HG03175 (cell line): Measurements from ENCODE around the gene MEF2B.

Experiments used
- ATAC-seq: cut with Tn5 transposase; IDR thresholded peaks from one replicate; pipeline ENCODE4 v1.9.1; 2021; ENCODE audit warnings: mild to moderate bottlenecking, moderate library complexity; ENCODE audit not compliant: unreplicated experiment

The MEF2B gene

DNA sequence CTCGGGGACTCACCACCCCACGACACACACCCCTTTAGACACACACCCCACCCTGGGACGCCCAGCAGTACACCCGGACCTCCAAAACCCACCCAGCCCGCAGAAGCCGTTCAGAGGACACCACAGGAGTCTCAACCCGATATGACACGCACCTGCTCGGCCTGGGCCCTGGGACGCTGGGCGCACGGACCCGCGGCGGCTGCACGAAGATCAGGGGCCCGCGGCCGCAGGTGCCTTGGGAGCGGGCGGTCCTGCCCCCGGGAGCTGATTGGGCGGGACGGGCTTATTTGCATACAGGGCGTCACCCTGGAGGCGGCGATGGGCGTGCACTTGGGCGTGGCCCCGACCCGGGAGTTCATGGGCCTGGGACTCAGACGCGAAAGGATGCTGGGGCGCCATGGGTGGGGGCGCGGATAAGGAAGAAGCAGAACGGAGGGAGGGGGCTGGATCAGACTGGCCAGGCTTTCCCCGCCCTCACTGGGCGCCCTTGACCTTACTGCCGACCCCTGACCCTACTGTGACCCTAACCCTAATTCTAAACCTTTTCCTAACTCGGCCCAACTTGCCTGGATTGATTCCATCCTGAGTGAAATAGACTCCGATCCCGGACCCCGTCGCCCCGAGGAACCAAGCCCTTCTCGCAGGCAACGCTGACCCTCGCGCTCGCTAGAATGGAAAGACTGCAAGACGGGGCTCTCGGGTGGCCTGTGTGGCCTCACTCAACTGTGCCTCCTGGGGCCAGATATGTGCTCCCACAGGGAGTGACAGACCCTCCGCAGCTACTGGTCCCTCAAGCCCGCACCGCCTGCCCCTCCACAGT lies at the start of gene MEF2B:
TSS of gene MEF2B (minus strand) at position 211 of the 820 bp plus-strand sequence. CDS start 19,528 bp downstream, outside the sequence.
- ATAC-seq, result peak; percentile 90

DNA sequence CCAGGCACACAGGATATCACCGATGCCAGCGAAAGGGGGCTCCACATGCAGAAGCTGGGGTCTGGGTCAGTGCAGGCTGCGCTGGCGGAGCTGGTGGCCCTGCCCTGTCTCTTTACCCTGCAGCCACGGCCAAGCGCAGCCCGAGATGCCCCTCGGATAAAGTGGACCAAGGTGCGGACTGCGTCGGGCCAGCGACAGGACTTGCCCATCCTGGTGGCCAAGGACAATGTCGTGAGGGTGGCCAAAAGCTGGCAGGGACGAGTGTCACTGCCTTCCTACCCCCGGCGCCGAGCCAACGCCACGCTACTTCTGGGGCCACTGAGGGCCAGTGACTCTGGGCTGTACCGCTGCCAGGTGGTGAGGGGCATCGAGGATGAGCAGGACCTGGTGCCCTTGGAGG lies 48.8 kb upstream of the MEF2B start:
- no peak for ATAC-seq

DNA sequence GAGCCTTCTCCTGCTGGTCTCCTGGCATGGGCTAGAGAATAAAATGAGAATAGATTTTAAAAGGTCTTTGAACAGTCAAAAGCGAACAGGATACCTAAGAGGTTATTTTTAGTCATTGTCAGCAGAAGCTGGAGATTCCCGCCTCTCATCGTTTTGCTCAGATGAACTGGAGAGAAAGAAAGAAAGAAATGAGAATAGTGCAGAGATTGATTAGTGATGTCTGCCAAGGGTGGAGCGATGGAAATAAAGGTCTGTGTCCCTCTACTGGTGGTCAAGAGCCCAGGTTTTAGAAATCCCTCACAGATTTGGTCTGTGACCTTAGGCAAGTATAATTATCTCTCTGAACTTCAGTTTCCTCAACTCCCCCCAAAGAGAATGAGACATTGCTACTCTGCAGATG lies 47.0 kb upstream of the MEF2B start:
- no peak for ATAC-seq

DNA sequence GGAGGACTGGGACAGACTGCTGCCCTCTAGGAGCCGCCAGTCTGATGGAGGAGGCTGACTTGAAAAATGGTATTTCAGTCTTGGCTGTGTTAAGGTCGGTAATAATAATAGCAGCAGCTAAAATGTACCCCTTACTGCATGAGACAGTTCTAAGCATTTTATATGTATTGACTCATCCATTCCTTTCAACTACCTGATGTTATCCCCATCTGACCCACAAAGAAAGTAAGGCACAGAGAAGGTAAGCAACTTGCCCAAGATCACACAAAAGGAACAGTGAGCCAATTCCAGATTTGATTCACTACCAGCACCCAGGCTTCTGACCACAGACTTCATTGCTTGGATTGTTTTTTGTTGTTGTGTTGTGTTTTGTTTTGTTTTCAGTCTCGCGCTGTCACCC lies 45.7 kb upstream of the MEF2B start:
- ATAC-seq, result no peak

DNA sequence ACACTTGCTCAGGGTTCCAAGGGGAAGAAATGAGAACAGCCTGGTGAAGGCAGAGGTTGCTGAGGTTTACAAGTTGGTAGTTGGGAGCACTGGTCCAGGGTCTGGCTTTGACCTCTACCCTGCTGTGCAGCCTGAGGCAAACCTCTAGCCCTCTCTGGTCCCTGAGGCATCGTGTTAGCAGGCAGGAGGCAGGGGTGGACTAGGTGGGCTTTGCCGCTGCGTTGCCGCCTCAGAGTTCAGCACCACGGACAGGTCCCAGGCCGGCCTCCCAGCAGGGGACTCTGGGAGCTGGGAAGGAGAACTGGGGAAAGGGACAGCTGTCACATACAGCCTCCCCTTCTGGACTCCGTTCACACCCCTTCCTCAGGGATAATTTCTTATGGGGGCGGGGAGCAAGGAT lies 44.8 kb upstream of the MEF2B start:
- no peak for ATAC-seq

DNA sequence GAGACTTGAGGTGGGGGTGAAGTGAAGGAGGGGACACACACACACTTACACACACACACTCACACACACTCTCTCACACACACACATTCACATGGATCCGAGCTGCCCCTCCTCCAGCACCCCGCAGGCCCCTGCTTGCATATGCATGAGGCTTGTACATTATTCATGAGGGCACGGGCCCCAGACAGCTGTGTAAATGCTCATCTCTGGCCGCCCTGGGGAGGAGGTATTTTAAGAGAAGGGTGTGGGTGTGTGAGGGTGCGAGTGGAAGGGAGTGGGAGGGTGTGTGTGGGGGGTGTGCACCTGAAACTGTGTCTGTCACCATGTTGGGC lies 44.1 kb upstream of the MEF2B start:
- no peak for ATAC-seq

DNA sequence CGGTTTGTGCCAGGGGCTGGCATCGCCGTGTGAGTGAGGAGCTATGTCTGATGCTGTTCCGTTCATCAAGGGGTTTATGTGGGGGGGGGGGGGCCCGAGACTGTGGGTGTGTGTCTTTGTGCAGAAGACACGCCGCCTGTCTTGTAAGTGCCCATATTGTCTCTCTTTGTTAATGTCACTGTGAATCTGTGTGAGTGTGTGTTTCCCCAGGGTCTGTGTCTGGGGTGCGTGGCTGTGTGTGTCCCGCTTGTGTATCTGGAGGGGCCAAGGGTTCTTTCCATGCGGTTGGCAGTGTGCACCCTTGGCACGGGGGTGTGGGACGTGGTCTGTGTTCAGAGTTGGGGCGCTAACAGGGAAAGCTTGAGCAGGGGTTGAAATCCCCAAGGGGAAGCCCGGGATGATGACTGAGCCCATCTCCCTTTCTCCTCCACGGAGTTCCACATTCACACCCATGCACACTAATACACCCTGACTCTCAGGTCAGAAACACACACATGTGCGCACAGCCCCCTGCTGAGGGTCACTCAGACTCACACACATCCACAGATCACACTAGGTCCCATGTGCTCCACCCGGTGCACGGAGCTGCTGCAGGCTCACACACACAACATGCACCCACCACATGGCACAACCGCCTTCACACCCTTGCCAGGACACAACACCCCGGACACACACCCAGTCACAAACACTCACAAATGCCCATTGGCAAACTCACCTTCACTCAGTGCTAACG lies 43.5 kb upstream of the MEF2B start:
- no peak for ATAC-seq

DNA sequence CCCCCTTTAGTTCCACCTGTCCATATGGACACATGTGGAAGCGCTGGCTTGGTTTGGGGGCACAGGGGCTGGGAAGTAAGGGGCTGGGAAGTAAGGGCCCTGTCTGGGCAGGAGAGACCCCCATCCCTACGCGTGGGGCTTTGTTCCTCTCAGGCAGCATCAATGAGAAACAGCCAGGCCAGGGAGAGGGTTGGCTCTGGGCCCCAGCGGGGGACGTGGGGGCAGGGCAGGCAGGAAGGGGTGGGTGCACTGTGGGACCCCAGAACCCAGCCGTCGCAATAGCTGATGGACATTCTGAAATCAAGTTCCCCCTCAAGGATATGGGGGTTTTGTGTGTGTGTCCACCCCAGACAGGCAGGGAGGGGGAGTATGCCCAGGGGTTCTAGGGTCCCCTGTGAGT lies 42.9 kb upstream of the MEF2B start:
- no peak for ATAC-seq

DNA sequence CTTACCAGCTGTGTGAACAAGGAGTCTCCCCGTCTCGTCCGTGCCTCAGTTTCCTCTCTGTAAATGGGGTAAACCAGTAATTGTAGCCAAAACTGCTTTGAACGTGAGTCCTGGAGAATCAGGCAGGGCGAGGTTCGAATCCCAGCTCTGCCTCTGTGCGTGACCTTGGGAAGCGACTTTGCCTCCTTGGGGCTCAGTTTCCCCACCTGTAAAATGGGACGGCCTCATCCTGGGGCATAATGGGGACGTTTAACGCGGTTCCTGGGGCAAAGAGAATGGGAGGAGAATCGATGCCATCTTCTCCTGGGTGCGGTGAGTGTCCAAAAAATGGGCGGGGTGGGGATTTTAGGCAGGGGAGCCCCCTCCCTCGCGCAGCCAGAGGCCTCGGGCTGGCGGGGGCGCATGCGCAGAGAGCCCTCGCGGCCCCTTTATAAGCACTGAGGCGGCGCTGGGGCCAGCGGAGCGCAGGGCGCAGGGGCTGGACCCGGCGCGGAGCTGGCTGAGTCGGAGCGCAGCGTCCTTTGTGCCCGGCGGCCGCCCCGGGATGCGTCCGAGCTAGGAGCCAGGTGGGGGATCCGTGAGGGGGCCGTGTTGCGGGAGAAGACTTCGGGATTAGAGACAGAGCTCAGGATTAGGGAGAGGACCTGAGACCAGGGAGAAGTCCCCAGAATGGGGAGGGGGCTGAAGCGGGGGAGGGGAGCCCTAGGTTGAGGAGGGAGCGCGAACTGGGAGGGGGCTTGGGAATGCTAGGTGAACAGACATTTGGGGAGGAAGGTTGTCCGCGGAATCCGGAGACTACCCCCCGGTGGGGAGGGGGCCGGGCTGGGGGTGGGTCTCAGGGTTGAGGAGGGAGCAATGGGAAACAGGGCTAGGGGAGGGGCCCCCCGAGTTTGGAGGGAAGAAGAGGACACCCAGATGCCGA lies 41.7 kb upstream of the MEF2B start, which contains the start of gene NCAN:
TSS of gene NCAN (plus strand) at position 460 of the 922 bp plus-strand sequence. CDS start 4,996 bp downstream, outside the sequence.
- no peak for ATAC-seq

DNA sequence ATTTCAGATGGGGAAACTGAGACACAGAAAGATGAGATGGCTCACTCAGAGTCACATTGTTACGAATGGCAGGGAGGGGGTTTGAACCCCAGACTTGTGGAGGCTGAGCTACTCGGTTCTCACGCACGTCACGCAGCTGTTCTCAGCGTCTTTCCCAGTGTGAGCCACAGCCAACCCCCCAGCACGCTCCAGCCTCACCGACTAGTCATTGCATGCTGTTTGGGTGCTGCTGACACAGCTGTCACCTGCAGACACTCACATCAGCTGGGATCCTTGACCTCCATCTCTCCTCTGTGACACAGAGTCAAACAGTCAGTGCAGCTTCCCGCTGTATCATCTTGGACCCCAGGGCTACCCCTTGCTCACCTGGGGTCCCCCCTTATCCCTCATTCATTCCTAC lies 39.3 kb upstream of the MEF2B start:
- no peak for ATAC-seq

DNA sequence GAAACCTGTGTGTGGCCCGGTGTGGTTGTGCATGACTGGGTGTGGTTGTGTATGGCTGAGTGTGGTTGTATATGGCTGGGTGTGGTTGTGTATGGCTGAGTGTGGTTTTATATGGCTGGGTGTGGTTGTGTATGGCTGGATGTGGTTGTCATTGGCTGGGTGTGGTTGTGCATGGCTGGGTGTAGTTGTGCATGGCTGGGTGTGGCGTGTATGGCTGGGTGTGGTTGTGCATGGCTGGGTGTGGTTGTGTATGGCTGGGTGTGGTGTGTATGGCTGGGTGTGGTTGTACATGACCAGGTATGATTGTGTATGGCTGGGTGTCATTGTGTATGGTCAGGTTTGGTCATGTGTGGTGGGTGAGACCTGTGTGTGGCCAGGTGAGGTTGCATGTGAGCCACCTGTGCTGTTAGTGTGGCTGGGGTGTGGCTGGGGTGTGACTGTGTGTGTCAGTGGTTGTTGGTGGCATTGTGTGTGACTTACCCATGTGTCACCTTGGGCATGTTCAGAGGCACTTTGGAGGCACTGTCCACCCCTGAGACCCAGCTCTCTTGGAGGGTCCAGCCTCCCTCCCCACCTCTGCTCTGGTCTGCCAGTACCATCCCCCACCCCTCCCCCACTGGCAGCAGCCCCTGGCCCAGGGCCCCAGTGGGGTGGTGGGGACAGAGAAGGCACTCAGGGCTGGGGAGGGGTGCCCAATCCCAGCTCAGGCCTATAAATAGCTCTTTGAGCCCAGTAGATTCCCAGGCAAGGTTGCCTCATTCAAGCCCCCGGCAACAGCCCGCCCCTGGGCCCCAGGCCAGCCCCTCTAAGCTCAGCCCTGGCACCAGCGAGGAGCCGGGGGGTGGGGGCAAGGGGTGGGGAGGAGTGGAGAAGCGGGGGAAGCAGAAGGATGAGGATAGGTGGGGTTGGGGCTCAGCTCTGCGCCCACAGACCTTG lies 37.8 kb upstream of the MEF2B start:
- no peak for ATAC-seq

DNA sequence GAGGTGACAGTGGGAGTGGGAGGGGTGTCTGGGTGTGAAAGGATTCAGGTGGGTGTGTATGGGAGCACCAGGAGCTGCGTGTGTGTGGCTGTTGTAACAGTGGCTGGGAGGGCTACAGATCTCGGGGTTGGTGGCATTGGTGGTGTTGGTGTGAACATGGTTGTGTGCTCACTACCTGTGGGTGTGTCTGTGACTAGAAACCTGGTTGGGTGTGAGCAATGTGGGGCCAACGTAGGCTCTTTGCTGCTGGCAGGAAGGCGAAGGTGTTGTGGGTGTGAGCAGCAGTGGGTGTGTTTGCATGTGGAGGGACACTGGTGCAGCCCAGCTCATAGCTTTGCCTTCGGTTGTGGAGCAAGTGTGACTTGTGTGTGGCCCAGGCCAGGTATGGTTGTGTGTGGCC lies 36.9 kb upstream of the MEF2B start:
- ATAC-seq, result no peak

DNA sequence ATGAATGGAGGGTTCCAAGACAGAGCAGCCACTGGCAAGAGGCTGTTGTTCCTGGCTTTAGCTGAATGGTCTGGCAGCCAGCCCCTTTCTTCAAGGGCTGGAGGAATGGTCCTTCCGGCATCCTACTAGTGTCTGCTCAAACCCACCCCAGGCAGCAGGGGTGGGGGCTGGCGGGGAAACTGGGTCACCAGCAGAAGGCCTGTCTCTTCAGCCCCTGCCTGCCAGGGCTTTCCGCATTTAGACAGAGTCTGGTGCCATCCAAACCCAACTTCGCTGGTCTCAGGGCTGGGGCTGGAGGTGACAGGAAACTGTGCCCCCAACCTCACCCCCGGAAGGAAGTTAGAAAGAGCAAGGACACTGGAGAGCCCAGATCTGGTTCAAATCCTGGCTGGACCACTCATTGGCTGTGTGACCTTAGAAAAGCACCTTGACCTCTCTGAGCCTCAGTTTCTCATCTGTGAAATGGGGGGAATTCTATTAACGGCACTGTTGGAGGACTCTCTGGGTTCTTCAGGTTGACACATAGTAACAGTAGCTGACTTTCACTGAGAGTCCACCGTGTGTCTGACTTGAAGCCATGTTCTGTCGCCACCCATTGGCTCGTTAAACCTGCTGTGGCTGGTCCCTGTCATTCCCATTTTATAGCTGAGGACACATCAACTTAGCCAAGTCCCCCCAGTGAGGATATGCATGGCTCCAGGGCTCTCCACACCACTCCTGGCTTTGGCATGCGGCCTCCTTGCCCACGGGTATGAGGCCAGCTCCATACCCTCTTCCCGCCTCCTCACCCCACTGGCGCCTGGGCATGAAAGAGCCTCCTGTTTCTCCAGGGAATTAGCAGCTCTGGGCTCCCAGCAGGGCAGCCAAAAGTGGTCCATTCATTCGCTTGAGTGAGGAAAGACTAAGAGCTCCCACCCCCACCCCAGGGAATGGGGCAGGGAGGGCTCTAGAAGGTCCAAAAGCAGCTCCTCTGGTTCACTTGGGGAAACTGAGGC lies 35.6 kb upstream of the MEF2B start:
- ATAC-seq, result no peak

DNA sequence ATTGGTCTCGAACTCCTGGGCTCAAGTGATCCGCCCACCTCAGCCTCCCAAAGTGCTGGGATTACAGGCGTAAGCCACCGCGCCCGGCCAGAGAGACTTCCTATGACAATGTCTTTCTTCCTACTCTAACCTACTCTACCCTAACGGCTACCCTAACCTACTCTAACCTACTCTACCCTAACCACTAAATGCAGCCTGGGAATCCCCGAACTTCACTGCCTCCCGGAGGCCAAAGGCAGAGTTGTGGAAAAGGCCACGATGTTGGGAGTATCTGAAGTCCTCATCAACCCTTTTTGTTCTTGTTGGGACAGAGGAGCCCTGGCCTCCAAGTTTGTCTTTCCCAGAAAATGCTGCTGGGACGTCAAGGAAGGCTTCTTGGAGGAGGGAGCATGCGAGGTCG lies 34.1 kb upstream of the MEF2B start:
- no peak for ATAC-seq

DNA sequence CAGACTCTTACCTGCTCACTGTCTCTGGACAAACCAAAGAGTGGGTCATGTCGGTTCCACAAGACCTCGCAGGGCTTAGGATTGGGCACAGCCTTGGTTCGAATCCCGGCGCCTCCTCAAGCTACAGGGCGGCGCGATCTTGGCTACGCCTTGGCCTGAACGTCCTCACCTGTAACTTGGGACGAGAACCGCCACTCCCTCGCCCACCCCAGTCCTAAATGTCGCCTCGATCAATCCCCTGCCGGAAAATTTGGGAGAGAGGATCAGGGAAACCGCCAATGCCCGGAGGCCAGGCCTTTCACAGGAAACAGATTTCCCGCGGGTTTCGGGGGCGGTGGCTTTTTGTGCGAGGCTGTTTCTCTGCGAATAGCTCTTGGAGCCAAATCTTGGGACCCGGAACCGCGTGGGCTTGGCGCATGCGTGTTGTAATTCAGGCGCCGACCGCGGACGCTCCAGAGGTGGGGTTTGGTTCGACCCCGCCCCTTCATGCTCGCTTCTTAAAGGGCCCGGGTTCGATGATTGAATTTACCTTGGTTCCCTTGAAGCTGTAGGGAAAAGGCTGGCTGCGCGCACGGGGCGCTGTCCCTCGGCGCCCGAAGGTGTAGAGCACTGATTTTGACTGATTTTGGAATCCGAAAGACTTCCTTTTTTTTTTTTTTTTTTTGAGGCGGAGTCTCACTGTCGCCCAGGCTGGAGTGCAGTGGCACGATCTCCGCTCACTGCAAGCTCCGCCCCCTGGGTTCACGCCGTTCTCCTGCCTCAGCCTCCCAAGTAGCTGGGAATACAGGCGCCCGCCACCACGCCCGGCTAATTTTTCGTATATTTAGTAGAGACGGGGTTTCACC lies 33.2 kb upstream of the MEF2B start, which contains the start of gene NR2C2AP:
TSS of gene NR2C2AP (minus strand) at position 403 of the 845 bp plus-strand sequence. CDS start at position 49, 354 bp downstream.
- peak; percentile 82 for ATAC-seq

DNA sequence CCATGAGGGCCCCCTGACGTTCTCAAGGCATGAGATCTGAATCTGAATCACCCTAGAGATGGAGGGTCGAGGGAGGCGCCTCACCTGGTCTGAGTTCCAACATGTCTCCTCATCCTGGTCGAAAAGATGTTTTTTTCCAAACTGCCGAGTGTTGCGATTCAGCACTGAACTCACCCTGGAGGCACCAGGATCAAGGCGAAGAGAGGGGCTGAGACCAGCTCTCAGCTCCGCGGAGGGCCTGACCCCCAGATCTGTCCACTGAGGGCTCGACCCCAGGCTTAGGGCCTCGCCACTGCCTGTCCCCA lies 32.6 kb upstream of the MEF2B start:
- no peak for ATAC-seq

DNA sequence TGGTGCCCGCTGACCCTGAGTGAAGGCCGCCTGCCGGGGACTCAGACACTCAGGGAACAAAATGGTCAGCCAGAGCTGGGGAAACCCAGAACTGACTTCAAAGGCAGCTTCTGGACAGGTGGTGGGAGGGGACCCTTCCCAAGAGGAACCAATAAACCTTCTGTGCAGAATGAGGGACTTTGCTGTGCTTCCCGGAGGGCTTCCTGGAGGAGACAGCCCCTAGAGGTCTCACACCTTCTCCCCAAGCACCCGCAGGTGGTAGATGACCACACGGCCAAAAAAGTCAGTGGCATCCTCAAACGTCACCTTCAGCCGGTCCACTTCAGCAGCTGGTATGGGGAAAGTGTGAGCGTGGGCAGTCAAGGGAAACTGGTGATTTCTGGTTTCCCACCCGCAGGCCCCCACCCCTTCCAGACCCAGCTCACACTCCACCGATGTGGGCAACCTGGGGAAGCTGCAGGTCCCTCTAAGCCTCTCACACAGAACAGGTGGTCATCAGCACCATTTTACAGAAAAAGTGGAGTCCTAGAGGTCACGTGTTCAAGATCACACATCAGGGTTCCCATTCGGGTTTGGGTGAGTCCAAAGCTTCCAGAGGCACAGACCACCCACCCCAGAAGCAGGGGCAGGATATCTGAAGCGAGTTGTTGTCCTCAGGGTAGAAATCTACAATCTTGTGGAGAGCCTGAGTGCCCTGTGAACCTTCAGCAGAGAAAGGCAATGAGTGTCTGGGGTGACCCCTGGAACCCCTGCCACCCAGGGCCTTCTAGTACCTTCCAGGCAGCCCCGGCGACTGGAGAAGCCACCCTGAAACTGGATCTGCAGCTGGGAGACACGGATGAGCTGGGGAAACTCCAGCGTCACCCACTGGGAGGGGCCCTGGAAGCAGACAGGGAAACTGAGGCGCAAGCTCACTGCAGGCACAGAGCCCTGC lies 31.9 kb upstream of the MEF2B start:
- no peak for ATAC-seq
